Measurements from ENCODE around the gene ZSCAN5C.

ZSCAN5C gene

GRCh38 chr19:56252699-56253422, 50.8 kb downstream of the ZSCAN5C start:
- peak; percentile 72 for DNase-seq (ENCODE audit: low read depth)
- no peak overlapping the region for H3K4me3 ChIP-seq (ENCODE audit: low read length)
- TF ChIP-seq, protein P1, sequence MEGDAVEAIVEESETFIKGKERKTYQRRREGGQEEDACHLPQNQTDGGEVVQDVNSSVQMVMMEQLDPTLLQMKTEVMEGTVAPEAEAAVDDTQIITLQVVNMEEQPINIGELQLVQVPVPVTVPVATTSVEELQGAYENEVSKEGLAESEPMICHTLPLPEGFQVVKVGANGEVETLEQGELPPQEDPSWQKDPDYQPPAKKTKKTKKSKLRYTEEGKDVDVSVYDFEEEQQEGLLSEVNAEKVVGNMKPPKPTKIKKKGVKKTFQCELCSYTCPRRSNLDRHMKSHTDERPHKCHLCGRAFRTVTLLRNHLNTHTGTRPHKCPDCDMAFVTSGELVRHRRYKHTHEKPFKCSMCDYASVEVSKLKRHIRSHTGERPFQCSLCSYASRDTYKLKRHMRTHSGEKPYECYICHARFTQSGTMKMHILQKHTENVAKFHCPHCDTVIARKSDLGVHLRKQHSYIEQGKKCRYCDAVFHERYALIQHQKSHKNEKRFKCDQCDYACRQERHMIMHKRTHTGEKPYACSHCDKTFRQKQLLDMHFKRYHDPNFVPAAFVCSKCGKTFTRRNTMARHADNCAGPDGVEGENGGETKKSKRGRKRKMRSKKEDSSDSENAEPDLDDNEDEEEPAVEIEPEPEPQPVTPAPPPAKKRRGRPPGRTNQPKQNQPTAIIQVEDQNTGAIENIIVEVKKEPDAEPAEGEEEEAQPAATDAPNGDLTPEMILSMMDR (conservative IDR thresholded peaks at IDR 0.05; ENCODE audit: low read length), result peak; percentile 80

GRCh38 chr19:56253737-56254136, 51.7 kb downstream of the ZSCAN5C start:
- DNase-seq (ENCODE audit: low read depth), result peak; percentile 63

DNA sequence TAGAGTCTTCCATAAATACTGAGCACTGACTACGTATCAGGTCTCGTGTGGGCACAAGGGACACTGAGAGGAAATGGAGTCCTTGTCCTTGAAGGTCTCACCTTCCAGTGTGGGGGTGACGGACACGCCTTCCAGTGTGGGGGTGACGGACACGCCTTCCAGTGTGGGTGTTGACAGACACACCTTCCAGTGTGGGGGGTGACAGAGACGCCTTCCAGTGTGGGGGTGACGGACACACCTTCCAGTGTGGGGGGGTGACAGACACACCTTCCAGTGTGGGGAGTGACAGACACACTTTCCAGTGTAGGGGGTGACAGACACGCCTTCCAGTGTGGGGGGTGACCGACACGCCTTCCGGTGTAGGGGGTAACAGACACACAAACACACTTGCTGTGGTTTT, 56.2 kb downstream of the ZSCAN5C start:
- TF ChIP-seq, protein P1 (conservative IDR thresholded peaks at IDR 0.05; ENCODE audit: low read length), result no peak
- H3K4me3 ChIP-seq (ENCODE audit: low read length), result no peak overlapping the region
- no peak for DNase-seq (ENCODE audit: low read depth)

More at GRCh38 chr19:56253737-56254136, 51.7 kb downstream of the ZSCAN5C start:
- no peak overlapping the region for H3K4me3 ChIP-seq (ENCODE audit: low read length)
- TF ChIP-seq, protein P1 (conservative IDR thresholded peaks at IDR 0.05; ENCODE audit: low read length), result peak; percentile 56

Measured in AG10803 (cell line).